H1 (cell line): ENCODE results near the gene FAM50A. TPM values are rescaled to one million over a fixed set of nuclear protein-coding genes. Genes with fewer than 3 reads are reported as not detected.

ENCODE experiments used
- FOSL1 ChIP-seq: IDR thresholded peaks from 2 replicates; pipeline ENCODE4 v1.6.1; 2011; ENCODE audit warnings: mild to moderate bottlenecking, low read depth, low read length, moderate library complexity; ENCODE audit not compliant: insufficient read depth
- POU5F1 ChIP-seq: IDR thresholded peaks from 2 replicates; pipeline ENCODE4 v1.6.1; 2011; ENCODE audit warnings: low read depth, mild to moderate bottlenecking, low read length, moderate library complexity
- polyA plus RNA-seq, 7 experiments: library from polyadenylated mRNA; depleted of rRNA in 3 of 7; stranded (reverse) in 5 of 7; unstranded in 2 of 7; fragments of >200 nt in 5 of 7; fragments of 200-250 nt in 2 of 7; gene quantifications; 1 replicate in 5 of 7; 2 replicates in 1 of 7; 4 replicates in 1 of 7; pipeline versions ENCODE4 v1.2.1 to v1.2.3, GENCODE V29; 2011 to 2013; ENCODE audit warnings: missing spikeins in 2 of 7, mixed read lengths in 2 of 7
- total RNA-seq: library from RNA; stranded (reverse); fragmentation: NEBNext Ultra II Directional; extraction: Animal tissue kit (Norgen Biotek cat#: 25700); gene quantifications from 2 replicates; pipeline ENCODE4 v1.2.1, GENCODE V29; 2021

FAM50A gene
- total and polyA plus RNA-seq, 2 of the 8 experiments (the other 6 are each of a cell fraction or from before 2014, with no cell fraction given) = 30.7 to 48.7 TPM

- no peak for TF ChIP-seq FOSL1
- TF ChIP-seq POU5F1 = no peak
These were observed 35.0 kb downstream of the FAM50A start, which contains the start of gene LAGE3 (continued) for GRCh38 chrX:154478728-154479622.
